ENCODE data around the gene COBL. TPM values are rescaled to one million over a fixed set of nuclear protein-coding genes. Genes with fewer than 3 reads are reported as not detected.

COBL gene
- total and polyA plus RNA-seq, 10 of the 15 experiments (the other 5 are each of a cell fraction or from before 2014, with no cell fraction given), result 0.21 TPM; not detected in 9

DNA sequence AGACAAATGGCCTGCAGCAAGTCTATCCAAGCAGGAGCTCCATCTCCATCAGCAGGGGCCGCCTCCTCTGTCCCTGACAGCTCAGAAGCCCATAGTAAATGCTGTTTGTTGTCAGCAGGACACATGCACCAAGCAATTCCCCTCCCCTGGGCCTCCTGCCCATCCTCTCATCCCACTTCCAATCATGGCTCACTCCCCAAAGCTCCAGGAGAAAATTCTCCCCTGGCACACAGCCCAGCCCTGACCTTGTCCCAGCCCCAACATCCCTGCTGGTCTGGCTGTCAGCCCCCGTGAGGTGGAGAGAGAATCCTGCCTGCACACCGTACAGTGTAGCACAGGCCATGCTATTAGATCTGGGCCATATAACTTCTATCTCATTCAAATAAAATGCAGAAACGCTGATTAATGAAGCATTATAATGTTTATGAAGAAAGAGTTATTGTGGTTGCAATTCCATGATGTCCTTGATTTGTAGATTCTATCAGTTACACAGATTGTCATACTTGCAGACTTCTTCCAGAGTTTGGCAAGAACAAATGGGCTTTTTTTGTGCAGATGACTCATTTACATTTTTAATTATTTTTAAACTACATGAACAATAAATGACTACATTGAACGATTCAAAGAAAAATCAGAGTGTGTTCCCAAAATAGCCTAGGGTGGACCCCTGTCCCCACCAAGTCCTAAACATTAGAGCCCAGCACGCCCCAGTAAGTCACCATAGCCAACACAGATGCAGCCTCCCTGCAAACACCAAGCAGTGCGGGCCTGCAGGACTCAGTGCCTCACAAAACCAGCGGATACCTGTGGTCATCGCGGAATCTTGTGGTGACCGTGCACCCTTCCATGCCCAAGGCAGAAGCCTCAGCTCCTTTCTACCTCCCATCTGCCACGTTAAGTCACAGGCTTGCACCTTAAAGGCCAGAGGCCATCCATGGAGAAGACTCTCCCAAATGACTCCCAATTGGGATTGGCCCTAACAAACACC lies 70.1 kb downstream of the COBL start:
- no peak for ATAC-seq
- BruUV-seq (replicated peaks), result no TSS peak
- Histone ChIP-seq H3K4me2 (ENCODE audit: control insufficient read depth, insufficient read depth) (no peak overlapping the region), H3K27ac (ENCODE audit: control insufficient read depth, insufficient read depth) (no peak overlapping the region), H3K9ac (ENCODE audit: control insufficient read depth, insufficient read depth, low read length) (no peak overlapping the region), H3K27me3 (replicated peaks in 1 of 2; ENCODE audit: control insufficient read depth in 2 of 2, insufficient read depth in 2 of 2, low read length in 1 of 2) (no peaks in the 10 kb centered on the region), H3K4me1 (ENCODE audit: control insufficient read depth, insufficient read depth, low read length) (no peaks in the 10 kb centered on the region), H3K36me3 (ENCODE audit: control insufficient read depth in 2 of 2, insufficient read depth in 2 of 2, low read length in 1 of 2) (no peaks in the 10 kb centered on the region), H3K9me3 (replicated peaks; ENCODE audit: control insufficient read depth, insufficient read depth, low read length) (no peaks in the 10 kb centered on the region), H2AFZ (ENCODE audit: control insufficient read depth, low read depth, low read length) (no peak overlapping the region), H3K4me3 (no peak overlapping the region), H3K79me2 (ENCODE audit: control insufficient read depth, insufficient read depth, low read length) (no peaks in the 10 kb centered on the region), H4K20me1 (ENCODE audit: control insufficient read depth, insufficient read depth) (no peaks in the 10 kb centered on the region)
- ChIA-PET CTCF (no interaction called here), POLR2A (no interaction called here), RAD21 (ENCODE audit: unreplicated experiment) (no interaction called here), SMC1A (ENCODE audit: uncharacterized antibody, unreplicated experiment) (no interaction called here)
- in situ Hi-C loops (cut with MboI) (no loop called here), intact Hi-C loops (cut with micrococcal nuclease; ENCODE audit: unreplicated experiment) (no loop called here)
- WGBS (ENCODE audit: insufficient coverage, insufficient replicate concordance, low lambda C conversion rate, missing lambda C conversion rate), result 33% methylated on average over 12 of the region's 12 CpGs
- FAIRE-seq, result no peak
- no peak for DNase-seq (ENCODE audit: low read depth, low spot score)
- TF ChIP-seq EED (IDR thresholded peaks at IDR 0.05; ENCODE audit: low read depth) (no peak), LARP7 (IDR thresholded peaks at IDR 0.05) (no peak), TAF1 (IDR thresholded peaks at IDR 0.05; ENCODE audit: borderline replicate concordance, low read depth, low read length) (no peak), NFYA (IDR thresholded peaks at IDR 0.05; ENCODE audit: borderline replicate concordance, low read depth, low read length) (no peak), SREBF2 (IDR thresholded peaks at IDR 0.05; ENCODE audit: low read length) (no peak), BACH1 (IDR thresholded peaks at IDR 0.05; ENCODE audit: borderline replicate concordance) (no peak), EZH2 (IDR thresholded peaks at IDR 0.05; ENCODE audit: borderline replicate concordance, control insufficient read depth, low read depth, low read length) (no peak), ETV6 (conservative IDR thresholded peaks at IDR 0.05 in 1 of 2, IDR thresholded peaks at IDR 0.05 in 1 of 2; ENCODE audit: borderline replicate concordance in 1 of 2, low read depth in 1 of 2) (no peak)
- TF ChIP-seq, protein P1, sequence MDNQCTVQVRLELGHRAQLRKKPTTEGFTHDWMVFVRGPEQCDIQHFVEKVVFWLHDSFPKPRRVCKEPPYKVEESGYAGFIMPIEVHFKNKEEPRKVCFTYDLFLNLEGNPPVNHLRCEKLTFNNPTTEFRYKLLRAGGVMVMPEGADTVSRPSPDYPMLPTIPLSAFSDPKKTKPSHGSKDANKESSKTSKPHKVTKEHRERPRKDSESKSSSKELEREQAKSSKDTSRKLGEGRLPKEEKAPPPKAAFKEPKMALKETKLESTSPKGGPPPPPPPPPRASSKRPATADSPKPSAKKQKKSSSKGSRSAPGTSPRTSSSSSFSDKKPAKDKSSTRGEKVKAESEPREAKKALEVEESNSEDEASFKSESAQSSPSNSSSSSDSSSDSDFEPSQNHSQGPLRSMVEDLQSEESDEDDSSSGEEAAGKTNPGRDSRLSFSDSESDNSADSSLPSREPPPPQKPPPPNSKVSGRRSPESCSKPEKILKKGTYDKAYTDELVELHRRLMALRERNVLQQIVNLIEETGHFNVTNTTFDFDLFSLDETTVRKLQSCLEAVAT (IDR thresholded peaks at IDR 0.05), result no peak
- TF ChIP-seq, protein P2, sequence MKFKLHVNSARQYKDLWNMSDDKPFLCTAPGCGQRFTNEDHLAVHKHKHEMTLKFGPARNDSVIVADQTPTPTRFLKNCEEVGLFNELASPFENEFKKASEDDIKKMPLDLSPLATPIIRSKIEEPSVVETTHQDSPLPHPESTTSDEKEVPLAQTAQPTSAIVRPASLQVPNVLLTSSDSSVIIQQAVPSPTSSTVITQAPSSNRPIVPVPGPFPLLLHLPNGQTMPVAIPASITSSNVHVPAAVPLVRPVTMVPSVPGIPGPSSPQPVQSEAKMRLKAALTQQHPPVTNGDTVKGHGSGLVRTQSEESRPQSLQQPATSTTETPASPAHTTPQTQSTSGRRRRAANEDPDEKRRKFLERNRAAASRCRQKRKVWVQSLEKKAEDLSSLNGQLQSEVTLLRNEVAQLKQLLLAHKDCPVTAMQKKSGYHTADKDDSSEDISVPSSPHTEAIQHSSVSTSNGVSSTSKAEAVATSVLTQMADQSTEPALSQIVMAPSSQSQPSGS (IDR thresholded peaks at IDR 0.05; ENCODE audit: low read length), result no peak
- TF ChIP-seq, protein P3, sequence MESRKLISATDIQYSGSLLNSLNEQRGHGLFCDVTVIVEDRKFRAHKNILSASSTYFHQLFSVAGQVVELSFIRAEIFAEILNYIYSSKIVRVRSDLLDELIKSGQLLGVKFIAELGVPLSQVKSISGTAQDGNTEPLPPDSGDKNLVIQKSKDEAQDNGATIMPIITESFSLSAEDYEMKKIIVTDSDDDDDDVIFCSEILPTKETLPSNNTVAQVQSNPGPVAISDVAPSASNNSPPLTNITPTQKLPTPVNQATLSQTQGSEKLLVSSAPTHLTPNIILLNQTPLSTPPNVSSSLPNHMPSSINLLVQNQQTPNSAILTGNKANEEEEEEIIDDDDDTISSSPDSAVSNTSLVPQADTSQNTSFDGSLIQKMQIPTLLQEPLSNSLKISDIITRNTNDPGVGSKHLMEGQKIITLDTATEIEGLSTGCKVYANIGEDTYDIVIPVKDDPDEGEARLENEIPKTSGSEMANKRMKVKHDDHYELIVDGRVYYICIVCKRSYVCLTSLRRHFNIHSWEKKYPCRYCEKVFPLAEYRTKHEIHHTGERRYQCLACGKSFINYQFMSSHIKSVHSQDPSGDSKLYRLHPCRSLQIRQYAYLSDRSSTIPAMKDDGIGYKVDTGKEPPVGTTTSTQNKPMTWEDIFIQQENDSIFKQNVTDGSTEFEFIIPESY (IDR thresholded peaks at IDR 0.05), result no peak
- TF ChIP-seq, protein P4, sequence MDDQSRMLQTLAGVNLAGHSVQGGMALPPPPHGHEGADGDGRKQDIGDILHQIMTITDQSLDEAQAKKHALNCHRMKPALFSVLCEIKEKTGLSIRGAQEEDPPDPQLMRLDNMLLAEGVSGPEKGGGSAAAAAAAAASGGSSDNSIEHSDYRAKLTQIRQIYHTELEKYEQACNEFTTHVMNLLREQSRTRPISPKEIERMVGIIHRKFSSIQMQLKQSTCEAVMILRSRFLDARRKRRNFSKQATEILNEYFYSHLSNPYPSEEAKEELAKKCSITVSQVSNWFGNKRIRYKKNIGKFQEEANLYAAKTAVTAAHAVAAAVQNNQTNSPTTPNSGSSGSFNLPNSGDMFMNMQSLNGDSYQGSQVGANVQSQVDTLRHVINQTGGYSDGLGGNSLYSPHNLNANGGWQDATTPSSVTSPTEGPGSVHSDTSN (IDR thresholded peaks at IDR 0.05; ENCODE audit: insufficient replicate concordance, low read depth, low read length), result no peak

Measured in GM12878 (cell line).